ENCODE measurements around the gene CPT2. TPM values are rescaled to one million over a fixed set of nuclear protein-coding genes. Genes with fewer than 3 reads are reported as not detected.

Gene CPT2
- total and polyA plus RNA-seq, 2 of the 13 experiments (the other 11 are each of a cell fraction or from before 2014, with no cell fraction given) = 12.6 to 14.6 TPM

DNA sequence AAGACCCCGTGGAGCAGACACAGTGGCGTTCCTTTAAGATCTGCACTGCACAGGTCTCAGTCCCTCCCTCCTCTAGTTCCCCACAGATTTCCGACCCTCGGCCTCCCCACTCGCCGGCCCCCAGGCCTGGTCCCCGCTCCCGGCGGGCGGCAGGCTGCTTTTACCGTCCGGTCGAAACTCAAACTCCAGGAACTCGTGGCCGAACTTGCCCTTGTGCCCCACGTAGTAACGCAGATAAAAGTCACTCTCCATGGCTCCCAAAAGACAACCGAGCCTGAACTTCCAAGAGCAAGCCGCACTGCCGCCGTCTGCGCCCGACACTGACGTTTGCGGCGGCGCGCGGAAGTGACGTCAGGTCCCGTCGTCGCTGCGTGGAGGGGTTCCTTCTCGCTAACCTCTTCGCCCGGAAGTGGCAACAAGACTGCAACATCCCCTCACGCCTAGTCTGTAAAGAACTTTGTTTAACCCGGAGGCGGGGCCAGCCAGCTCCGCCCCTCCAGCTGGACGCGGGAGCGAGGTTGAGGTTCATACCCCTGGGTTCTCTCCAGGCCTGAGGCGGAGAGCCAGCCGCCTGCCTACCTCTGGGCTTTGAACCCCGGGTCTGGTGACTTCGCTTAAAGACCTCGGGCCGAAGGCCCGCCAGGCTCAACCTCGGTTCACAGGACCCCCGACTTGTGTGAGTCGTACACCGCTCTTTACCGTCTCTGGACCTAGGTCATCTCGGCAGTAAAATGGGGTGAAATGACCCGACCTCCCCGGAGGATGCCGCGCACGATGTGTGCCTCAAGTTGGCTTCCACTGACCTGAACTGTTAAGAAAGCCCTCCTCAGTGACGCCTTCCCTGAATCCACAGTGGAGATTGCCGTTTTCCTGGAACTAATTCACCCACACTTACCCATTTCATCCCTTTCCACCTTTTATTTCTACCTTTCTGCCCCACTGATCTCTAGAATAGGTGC lies 41.9 kb downstream of the CPT2 start, which contains the start of gene MAGOH (continued):
- TF ChIP-seq ZSCAN25 (CRISPR knock-in tag; IDR thresholded peaks at IDR 0.05) (no peak), BORCS8-MEF2B (CRISPR knock-in tag; IDR thresholded peaks at IDR 0.05) (peak; percentile 89), KLF13 (CRISPR knock-in tag; IDR thresholded peaks at IDR 0.05) (no peak), ZNF720 (CRISPR knock-in tag; IDR thresholded peaks at IDR 0.05) (no peak), ZNF317 (CRISPR knock-in tag; IDR thresholded peaks at IDR 0.05) (peak; percentile 29), KLF6 (CRISPR knock-in tag; IDR thresholded peaks at IDR 0.05) (peak; percentile 42; the same call in 1 of the 2 replicates), NFKBIZ (CRISPR knock-in tag; IDR thresholded peaks at IDR 0.05) (no peak), FOSL2 (CRISPR knock-in tag; IDR thresholded peaks at IDR 0.05) (peak; percentile 62), TCF7L2 (IDR thresholded peaks at IDR 0.05; ENCODE audit: low read depth, low read length) (no peak), SRY (CRISPR knock-in tag; IDR thresholded peaks at IDR 0.05) (peak; percentile 59; the same call in 1 of the 2 replicates), ZBTB21 (CRISPR knock-in tag; IDR thresholded peaks at IDR 0.05) (peak; percentile 98), ZNF607 (CRISPR knock-in tag; IDR thresholded peaks at IDR 0.05; ENCODE audit: borderline replicate concordance) (peak; percentile 53; the same call in 1 of the 2 replicates)
- TF ChIP-seq, protein P1, sequence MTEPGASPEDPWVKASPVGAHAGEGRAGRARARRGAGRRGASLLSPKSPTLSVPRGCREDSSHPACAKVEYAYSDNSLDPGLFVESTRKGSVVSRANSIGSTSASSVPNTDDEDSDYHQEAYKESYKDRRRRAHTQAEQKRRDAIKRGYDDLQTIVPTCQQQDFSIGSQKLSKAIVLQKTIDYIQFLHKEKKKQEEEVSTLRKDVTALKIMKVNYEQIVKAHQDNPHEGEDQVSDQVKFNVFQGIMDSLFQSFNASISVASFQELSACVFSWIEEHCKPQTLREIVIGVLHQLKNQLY (CRISPR knock-in tag; IDR thresholded peaks at IDR 0.05) = no peak; the same call in 1 of the 2 replicates
- TF ChIP-seq, protein P2, sequence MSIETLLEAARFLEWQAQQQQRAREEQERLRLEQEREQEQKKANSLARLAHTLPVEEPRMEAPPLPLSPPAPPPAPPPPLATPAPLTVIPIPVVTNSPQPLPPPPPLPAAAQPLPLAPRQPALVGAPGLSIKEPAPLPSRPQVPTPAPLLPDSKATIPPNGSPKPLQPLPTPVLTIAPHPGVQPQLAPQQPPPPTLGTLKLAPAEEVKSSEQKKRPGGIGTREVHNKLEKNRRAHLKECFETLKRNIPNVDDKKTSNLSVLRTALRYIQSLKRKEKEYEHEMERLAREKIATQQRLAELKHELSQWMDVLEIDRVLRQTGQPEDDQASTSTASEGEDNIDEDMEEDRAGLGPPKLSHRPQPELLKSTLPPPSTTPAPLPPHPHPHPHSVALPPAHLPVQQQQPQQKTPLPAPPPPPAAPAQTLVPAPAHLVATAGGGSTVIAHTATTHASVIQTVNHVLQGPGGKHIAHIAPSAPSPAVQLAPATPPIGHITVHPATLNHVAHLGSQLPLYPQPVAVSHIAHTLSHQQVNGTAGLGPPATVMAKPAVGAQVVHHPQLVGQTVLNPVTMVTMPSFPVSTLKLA (IDR thresholded peaks at IDR 0.05) = peak; percentile 62
- TF ChIP-seq, protein P3, sequence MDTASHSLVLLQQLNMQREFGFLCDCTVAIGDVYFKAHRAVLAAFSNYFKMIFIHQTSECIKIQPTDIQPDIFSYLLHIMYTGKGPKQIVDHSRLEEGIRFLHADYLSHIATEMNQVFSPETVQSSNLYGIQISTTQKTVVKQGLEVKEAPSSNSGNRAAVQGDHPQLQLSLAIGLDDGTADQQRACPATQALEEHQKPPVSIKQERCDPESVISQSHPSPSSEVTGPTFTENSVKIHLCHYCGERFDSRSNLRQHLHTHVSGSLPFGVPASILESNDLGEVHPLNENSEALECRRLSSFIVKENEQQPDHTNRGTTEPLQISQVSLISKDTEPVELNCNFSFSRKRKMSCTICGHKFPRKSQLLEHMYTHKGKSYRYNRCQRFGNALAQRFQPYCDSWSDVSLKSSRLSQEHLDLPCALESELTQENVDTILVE (CRISPR knock-in tag; IDR thresholded peaks at IDR 0.05) = peak; percentile 45; the same call in 1 of the 2 replicates
- TF ChIP-seq, protein P4, sequence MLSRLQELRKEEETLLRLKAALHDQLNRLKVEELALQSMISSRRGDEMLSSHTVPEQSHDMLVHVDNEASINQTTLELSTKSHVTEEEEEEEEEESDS (CRISPR knock-in tag; IDR thresholded peaks at IDR 0.05; ENCODE audit: borderline replicate concordance) = no peak
- TF ChIP-seq, protein P5, sequence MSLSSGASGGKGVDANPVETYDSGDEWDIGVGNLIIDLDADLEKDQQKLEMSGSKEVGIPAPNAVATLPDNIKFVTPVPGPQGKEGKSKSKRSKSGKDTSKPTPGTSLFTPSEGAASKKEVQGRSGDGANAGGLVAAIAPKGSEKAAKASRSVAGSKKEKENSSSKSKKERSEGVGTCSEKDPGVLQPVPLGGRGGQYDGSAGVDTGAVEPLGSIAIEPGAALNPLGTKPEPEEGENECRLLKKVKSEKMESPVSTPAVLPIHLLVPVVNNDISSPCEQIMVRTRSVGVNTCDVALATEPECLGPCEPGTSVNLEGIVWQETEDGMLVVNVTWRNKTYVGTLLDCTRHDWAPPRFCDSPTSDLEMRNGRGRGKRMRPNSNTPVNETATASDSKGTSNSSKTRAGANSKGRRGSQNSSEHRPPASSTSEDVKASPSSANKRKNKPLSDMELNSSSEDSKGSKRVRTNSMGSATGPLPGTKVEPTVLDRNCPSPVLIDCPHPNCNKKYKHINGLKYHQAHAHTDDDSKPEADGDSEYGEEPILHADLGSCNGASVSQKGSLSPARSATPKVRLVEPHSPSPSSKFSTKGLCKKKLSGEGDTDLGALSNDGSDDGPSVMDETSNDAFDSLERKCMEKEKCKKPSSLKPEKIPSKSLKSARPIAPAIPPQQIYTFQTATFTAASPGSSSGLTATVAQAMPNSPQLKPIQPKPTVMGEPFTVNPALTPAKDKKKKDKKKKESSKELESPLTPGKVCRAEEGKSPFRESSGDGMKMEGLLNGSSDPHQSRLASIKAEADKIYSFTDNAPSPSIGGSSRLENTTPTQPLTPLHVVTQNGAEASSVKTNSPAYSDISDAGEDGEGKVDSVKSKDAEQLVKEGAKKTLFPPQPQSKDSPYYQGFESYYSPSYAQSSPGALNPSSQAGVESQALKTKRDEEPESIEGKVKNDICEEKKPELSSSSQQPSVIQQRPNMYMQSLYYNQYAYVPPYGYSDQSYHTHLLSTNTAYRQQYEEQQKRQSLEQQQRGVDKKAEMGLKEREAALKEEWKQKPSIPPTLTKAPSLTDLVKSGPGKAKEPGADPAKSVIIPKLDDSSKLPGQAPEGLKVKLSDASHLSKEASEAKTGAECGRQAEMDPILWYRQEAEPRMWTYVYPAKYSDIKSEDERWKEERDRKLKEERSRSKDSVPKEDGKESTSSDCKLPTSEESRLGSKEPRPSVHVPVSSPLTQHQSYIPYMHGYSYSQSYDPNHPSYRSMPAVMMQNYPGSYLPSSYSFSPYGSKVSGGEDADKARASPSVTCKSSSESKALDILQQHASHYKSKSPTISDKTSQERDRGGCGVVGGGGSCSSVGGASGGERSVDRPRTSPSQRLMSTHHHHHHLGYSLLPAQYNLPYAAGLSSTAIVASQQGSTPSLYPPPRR (CRISPR knock-in tag; IDR thresholded peaks at IDR 0.05; ENCODE audit: borderline replicate concordance) = peak; percentile 60; the same call in 1 of the 2 replicates
- TF ChIP-seq, protein P6, sequence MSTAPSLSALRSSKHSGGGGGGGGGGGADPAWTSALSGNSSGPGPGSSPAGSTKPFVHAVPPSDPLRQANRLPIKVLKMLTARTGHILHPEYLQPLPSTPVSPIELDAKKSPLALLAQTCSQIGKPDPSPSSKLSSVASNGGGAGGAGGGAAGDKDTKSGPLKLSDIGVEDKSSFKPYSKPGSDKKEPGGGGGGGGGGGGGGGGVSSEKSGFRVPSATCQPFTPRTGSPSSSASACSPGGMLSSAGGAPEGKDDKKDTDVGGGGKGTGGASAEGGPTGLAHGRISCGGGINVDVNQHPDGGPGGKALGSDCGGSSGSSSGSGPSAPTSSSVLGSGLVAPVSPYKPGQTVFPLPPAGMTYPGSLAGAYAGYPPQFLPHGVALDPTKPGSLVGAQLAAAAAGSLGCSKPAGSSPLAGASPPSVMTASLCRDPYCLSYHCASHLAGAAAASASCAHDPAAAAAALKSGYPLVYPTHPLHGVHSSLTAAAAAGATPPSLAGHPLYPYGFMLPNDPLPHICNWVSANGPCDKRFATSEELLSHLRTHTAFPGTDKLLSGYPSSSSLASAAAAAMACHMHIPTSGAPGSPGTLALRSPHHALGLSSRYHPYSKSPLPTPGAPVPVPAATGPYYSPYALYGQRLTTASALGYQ (CRISPR knock-in tag; IDR thresholded peaks at IDR 0.05) = no peak
